CD1c-positive myeloid dendritic cell (primary cell): Measurements from ENCODE around the gene IGHMBP2.

ENCODE experiments used
- DNase-seq: peaks from one replicate; pipeline ENCODE4 v3.0.0-alpha.2; 2016; ENCODE audit errors: extremely low spot score

Gene IGHMBP2

GRCh38 chr11:68927280-68928135, 23.8 kb downstream of the IGHMBP2 start:
- peak; percentile 79 for DNase-seq

- DNase-seq = peak; percentile 82
These were observed 24.6 kb downstream of the IGHMBP2 start for GRCh38 chr11:68928136-68928880.

GRCh38 chr11:68929135-68929534, 25.4 kb downstream of the IGHMBP2 start:
- DNase-seq = no peak

GRCh38 chr11:68929706-68930570, 26.2 kb downstream of the IGHMBP2 start:
- peak; percentile 22 for DNase-seq

GRCh38 chr11:68930991-68931855, 27.5 kb downstream of the IGHMBP2 start:
- DNase-seq = no peak

GRCh38 chr11:68931911-68932310, 28.2 kb downstream of the IGHMBP2 start:
- DNase-seq = no peak

GRCh38 chr11:68932358-68932757, 28.7 kb downstream of the IGHMBP2 start:
- DNase-seq = no peak

GRCh38 chr11:68932933-68933577, 29.4 kb downstream of the IGHMBP2 start:
- DNase-seq = no peak

GRCh38 chr11:68933605-68934320, 30.1 kb downstream of the IGHMBP2 start:
- DNase-seq = no peak

GRCh38 chr11:68934321-68934645, 30.6 kb downstream of the IGHMBP2 start:
- no peak for DNase-seq

GRCh38 chr11:68934666-68935065, 31.0 kb downstream of the IGHMBP2 start:
- no peak for DNase-seq

GRCh38 chr11:68935066-68935465, 31.4 kb downstream of the IGHMBP2 start:
- DNase-seq = no peak

- DNase-seq = no peak
These were observed 32.0 kb downstream of the IGHMBP2 start for GRCh38 chr11:68935516-68936357.

- DNase-seq = no peak
These were observed 32.6 kb downstream of the IGHMBP2 start for GRCh38 chr11:68936358-68936636.

GRCh38 chr11:68936676-68937620, 33.3 kb downstream of the IGHMBP2 start:
- DNase-seq = no peak

- no peak for DNase-seq
These were observed 34.4 kb downstream of the IGHMBP2 start for GRCh38 chr11:68938088-68938487.

- no peak for DNase-seq
These were observed 35.3 kb downstream of the IGHMBP2 start for GRCh38 chr11:68938816-68939582.
